ENCODE data around the gene GLB1L3. TPM values are rescaled to one million over a fixed set of nuclear protein-coding genes. Genes with fewer than 3 reads are reported as not detected.

Gene GLB1L3
- total RNA-seq, 2 experiments from 2014 or later = 7.1 to 8.6 TPM

DNA sequence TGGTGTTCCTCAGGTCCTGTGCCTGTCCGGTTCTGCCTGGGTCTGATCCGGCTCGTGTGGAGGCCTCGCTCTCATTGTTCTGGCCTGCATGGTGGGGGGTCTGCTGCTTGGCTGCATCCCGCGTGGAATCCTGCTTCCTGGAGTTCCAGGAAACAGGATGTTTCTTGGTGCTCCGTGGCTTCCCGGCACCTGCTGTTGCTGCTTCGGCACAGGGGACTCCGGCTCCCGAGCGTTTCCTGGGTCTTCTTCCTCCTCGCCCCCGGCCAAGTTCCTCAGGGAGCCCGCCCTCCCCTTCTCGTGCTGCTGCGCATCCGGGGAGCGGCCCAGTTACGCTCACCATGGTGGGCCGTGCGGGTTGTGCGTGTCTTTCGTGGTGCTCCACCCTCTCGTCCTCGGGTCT is 85.5 kb downstream of the GLB1L3 start:
- Mint-ChIP-seq H3K4me3 (no peak overlapping the region), H3K27me3 (peaks cover 1% of the 10 kb centered on the region), H3K27ac (no peak overlapping the region), H3K4me1 (ENCODE audit: low read depth) (peaks cover 11% of the 10 kb centered on the region), H3K9me3 (no peaks in the 10 kb centered on the region), H3K36me3 (no peaks in the 10 kb centered on the region)
- ChIA-PET CTCF (interaction anchor here (0.9 kb wide), 1 partner anchor 56 kb away, joined by 3 read pairs; no protein-coding TSS in a partner anchor), POLR2A (no interaction called here)
- DNase-seq = no peak
- intact Hi-C loops (cut with micrococcal nuclease) = no loop called here

DNA sequence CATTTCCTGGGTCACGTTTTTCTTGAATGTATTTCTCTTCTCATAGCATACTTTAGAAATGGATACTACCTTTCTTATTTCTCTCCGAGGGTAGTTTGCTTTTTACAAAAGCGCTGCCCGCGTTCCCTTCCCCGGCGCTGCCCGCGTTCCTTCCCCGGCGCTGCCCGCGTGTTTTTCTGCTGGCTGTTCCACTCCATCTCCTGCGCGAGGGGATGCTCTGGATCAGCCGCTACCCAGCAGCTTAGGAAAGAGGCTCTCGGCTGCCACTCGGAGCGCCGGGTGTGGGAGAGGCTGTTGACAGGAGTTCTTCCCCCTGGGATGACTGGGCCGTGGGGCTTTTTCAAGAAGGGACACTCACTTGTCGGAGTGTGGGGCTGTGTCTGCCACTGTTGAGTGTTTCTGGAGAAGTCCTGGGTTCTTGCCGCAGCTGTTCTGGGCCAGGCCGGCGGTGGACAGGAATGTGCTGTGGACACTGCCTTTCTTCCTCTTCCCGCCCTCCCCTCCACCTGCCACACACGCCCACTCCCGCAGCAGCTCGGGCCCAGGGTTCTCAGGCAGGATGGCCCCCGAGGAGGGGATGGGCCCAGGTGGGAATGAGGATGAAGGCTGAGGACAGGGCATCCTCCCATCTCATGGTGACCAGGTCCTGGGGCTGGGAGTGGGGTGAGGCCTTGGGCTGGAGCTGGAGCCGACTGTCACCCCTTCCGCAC is 86.2 kb downstream of the GLB1L3 start:
- no peaks in the 10 kb centered on the region for H3K36me3 Mint-ChIP-seq
- peaks cover 1% of the 10 kb centered on the region for H3K27me3 Mint-ChIP-seq
- intact Hi-C loops (cut with micrococcal nuclease) = no loop called here
- peaks cover 11% of the 10 kb centered on the region for H3K4me1 Mint-ChIP-seq (ENCODE audit: low read depth)
- no peak overlapping the region for H3K4me3 Mint-ChIP-seq
- no peak for DNase-seq
- no peak overlapping the region for H3K27ac Mint-ChIP-seq
- ChIA-PET CTCF (interaction anchor here (0.9 kb wide), 1 partner anchor 55 kb away, joined by 3 read pairs; no protein-coding TSS in a partner anchor), POLR2A (no interaction called here)
- H3K9me3 Mint-ChIP-seq = no peaks in the 10 kb centered on the region

DNA sequence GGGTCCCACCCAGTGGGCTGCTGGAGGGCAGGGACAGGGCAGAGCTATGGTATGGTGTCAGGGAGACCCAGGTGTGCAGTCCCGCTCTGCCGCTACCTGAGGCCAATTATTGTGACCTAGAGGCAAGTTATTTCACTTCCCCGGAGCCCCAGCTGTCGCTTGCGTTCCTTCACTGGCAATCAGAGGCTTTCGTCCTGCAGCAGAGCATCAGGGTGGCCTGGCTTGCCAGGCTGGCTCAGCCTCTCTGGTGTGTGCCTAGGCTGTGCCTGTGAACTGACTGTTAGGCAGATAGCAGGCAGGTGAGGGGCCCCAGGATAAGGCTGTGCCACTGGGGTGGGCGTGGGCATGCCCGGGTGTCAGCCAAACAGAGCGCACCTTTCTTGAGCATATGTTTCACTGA is 87.0 kb downstream of the GLB1L3 start:
- peaks cover 11% of the 10 kb centered on the region for H3K4me1 Mint-ChIP-seq (ENCODE audit: low read depth)
- H3K27me3 Mint-ChIP-seq = peaks cover 1% of the 10 kb centered on the region
- no peaks in the 10 kb centered on the region for H3K9me3 Mint-ChIP-seq
- H3K36me3 Mint-ChIP-seq = no peaks in the 10 kb centered on the region
- POLR2A ChIA-PET = no interaction called here
- DNase-seq = no peak
- intact Hi-C loops (cut with micrococcal nuclease) = no loop called here
- CTCF ChIA-PET = no interaction called here
- H3K4me3 Mint-ChIP-seq = no peak overlapping the region
- no peak overlapping the region for H3K27ac Mint-ChIP-seq

DNA sequence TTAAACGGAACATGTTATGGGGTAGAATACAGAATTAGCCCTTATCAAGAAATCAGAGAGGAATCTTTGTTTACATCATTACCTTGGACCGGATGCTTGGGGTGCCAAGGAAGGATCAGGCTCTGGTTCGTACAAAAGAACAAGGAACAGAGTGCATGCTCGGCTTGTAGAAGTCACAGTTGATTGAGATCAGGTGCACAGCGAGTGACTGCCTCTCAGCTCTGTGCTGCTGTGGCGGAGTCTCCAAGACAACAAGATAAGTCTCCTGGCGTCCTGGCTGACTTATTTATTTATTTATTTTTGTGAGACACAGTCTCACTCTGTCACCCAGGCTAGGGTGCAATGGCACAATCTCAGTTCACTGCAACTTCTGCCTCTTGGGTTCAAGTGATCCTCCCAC is 87.4 kb downstream of the GLB1L3 start:
- no peak for DNase-seq
- ChIA-PET POLR2A (no interaction called here), CTCF (no interaction called here)
- no peak overlapping the region for H3K4me3 Mint-ChIP-seq
- H3K36me3 Mint-ChIP-seq = no peaks in the 10 kb centered on the region
- H3K27ac Mint-ChIP-seq = no peak overlapping the region
- no peaks in the 10 kb centered on the region for H3K9me3 Mint-ChIP-seq
- intact Hi-C loops (cut with micrococcal nuclease) = no loop called here
- peaks cover 11% of the 10 kb centered on the region for H3K4me1 Mint-ChIP-seq (ENCODE audit: low read depth)
- H3K27me3 Mint-ChIP-seq = peaks cover 1% of the 10 kb centered on the region

DNA sequence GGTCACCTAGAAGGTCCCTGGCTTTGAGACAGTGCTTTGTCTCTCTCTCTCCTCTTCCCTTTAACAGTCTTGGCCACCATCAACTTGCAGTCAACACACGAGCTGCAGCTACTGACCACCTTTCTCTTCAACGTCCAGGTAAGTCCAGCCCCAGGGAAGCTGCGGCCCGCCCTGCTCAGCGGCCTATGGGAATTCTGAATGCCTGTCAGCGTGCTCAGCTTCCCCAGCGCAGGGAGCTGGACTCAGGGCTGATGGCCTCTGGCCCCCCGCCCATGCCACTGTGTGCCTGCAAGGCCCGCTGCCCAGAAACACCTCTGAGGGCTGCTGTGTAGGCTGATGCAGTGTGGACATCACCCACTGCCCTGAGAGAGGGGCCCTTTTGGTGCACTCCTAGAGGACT is 88.1 kb downstream of the GLB1L3 start:
- H3K27me3 Mint-ChIP-seq = peaks cover 1% of the 10 kb centered on the region
- no peaks in the 10 kb centered on the region for H3K36me3 Mint-ChIP-seq
- no peak for DNase-seq
- ChIA-PET POLR2A (no interaction called here), CTCF (no interaction called here)
- no peak overlapping the region for H3K4me3 Mint-ChIP-seq
- H3K4me1 Mint-ChIP-seq (ENCODE audit: low read depth) = peaks cover 11% of the 10 kb centered on the region
- intact Hi-C loops (cut with micrococcal nuclease) = no loop called here
- H3K27ac Mint-ChIP-seq = no peak overlapping the region
- no peaks in the 10 kb centered on the region for H3K9me3 Mint-ChIP-seq

DNA sequence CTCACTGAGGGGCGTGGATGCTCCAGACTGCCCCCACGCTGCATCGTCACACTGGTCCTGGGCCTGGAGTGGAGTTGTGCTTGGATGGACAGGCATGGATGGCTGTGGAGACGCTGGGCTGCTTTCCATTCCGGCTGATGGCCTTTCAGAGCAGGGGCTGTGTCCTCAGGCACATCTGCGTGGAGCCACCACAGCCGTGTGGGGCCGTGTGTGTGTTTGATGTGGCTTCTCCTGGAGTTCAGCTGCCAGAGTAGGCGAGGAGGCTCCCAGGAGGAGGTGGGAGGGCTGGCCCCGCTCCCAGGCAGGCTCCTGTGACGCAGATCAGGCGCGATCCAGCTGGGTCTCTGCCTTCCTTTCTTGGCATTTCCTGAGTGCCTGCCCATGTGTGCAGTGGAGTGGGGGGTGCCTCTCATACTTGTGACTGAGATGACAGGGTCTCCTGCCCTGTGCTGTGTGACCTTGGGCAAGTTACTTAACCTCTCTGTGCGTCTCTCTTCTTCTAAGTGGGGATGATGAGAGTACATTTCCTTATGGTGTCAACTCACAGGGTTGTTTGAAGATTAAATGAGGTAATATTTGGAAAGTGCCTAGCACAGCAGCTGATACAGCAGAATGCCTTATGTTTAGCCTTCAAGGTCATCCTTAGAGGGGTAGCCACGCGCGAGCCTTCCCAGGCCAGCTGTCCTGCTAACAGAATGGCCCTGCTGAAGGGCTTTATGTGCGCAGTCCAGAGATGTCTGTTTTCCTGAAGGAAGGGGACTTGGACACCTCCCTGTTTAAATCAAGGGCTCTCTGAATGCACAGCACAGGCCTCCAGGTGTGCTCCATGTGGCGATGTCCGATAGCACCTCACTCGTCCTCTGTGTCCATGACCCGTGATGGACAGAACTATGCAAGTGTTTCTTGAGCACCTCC is 89.1 kb downstream of the GLB1L3 start:
- ChIA-PET POLR2A (no interaction called here), CTCF (no interaction called here)

DNA sequence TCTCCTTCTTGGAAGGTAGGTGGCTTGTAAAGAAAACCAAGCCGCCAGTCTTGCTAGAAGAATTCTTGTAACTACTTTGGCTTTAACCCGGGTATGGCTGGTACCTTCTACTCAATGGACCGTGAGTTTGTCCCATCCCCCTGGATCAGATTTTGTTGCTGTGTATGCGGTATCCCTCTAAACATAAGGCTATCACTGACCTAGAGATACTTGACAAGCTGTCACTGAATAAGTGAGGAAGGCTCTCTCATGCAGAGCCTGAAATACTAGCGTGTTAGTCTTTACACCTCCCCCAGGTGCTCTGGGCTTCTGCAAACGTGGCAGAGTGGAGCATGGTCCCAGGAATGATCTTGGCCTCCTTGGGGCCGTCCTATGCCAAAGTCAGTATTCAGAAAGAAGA is 90.1 kb downstream of the GLB1L3 start:
- H3K36me3 Mint-ChIP-seq = no peaks in the 10 kb centered on the region

More for the DNA sequence above, 89.1 kb downstream of the GLB1L3 start:
- H3K4me1 Mint-ChIP-seq (ENCODE audit: low read depth) = peaks cover 5% of the 10 kb centered on the region
- no peak overlapping the region for H3K4me3 Mint-ChIP-seq
- no peaks in the 10 kb centered on the region for H3K36me3 Mint-ChIP-seq
- H3K27ac Mint-ChIP-seq = no peak overlapping the region
- DNase-seq = no peak
- no peaks in the 10 kb centered on the region for H3K9me3 Mint-ChIP-seq
- intact Hi-C loops (cut with micrococcal nuclease) = no loop called here
- H3K27me3 Mint-ChIP-seq = peaks cover 1% of the 10 kb centered on the region

DNA sequence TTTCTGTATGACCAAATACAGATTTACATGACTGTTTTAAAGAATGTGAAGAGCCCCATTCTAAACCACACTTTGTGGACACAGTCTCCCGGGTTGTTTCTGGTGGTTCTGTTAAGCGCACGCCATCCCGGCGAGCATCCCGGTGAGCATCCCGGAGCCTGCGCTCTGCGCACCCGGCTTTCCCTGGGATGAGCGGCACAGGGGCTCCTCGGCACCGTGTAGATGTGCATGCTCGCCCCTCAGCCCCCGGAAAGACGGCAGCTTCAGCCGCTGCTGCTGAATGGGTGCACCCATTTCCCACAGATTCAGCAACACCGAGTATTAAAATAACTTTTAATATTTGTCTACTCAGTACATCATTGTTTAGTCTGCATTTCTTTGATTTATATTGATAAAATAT is 91.6 kb downstream of the GLB1L3 start:
- no peak overlapping the region for H3K27ac Mint-ChIP-seq
- no peaks in the 10 kb centered on the region for H3K9me3 Mint-ChIP-seq
- H3K27me3 Mint-ChIP-seq = no peaks in the 10 kb centered on the region
- POLR2A ChIA-PET = no interaction called here
- intact Hi-C loops (cut with micrococcal nuclease) = no loop called here
- no peaks in the 10 kb centered on the region for H3K4me1 Mint-ChIP-seq (ENCODE audit: low read depth)
- no peaks in the 10 kb centered on the region for H3K36me3 Mint-ChIP-seq
- CTCF ChIA-PET = no interaction called here
- no peak for DNase-seq
- no peak overlapping the region for H3K4me3 Mint-ChIP-seq

More for the DNA sequence above, 90.1 kb downstream of the GLB1L3 start:
- ChIA-PET POLR2A (no interaction called here), CTCF (no interaction called here)
- no peak for DNase-seq
- Mint-ChIP-seq H3K27me3 (peaks cover under 1% of the 10 kb centered on the region), H3K9me3 (no peaks in the 10 kb centered on the region), H3K4me1 (ENCODE audit: low read depth) (peaks cover 3% of the 10 kb centered on the region), H3K4me3 (no peak overlapping the region), H3K27ac (no peak overlapping the region)
- intact Hi-C loops (cut with micrococcal nuclease) = no loop called here

Other genes with a start within 250 kb of the GLB1L3 start
- 1 to 10 TPM; 6.3 to 9.0 TPM for gene JAM3, start 207.3 kb upstream of the GLB1L3 start, total RNA-seq
- 100 to 1,000 TPM in 1 of 2 experiments, 10 to 100 TPM in 1; 94.6 to 101 TPM for gene NCAPD3, start 52.4 kb upstream of the GLB1L3 start, total RNA-seq
- 10 to 100 TPM; 36.2 to 38.8 TPM for gene VPS26B, start 51.7 kb upstream of the GLB1L3 start, total RNA-seq
- 10 to 100 TPM; 74.0 to 74.3 TPM for gene THYN1, start 23.0 kb upstream of the GLB1L3 start, total RNA-seq
- 10 to 100 TPM; 20.9 to 22.1 TPM for gene ACAD8, start 22.8 kb upstream of the GLB1L3 start, total RNA-seq
- gene GLB1L2, start 55.6 kb downstream of the GLB1L3 start, total RNA-seq = 1 to 10 TPM; 3.8 to 4.1 TPM
- under 1 TPM; 0.22 to 0.24 TPM for gene B3GAT1, start 135.9 kb downstream of the GLB1L3 start, total RNA-seq